ENCODE results near the gene SGF29.
"Not testable (repeated sequence)": the region's sequence is repeated elsewhere in the genome, so short reads cannot be mapped to it uniquely, and the experiment has no call there.

Gene SGF29

DNA sequence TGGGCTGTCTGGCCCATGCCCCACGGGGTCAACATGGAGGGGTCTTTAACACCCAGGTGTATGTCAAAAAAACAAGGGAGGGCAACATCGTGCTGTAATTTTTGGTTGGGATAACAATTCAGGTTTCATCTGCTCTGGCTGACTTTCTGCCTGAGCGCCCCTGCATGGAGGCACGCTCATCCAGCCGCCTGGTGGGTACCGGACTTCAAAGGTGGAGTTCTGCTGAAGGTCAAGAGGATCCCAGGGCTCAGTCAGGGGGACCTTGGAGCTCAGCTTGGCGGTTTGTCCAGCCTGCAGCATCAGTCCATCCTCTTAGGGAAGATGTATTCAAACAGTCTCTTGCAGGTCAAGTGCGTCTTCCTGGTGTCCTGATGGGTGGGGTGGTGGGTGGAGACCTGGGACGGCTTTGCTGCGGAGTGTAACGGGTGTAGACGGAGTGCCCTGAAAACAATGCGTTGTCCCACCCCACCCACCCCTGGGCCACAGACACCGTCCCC lies 5.4 kb upstream of the SGF29 start:
- Histone ChIP-seq H3K4me3 (ENCODE audit: low read length) (no peak overlapping the region), H3K9me3 (ENCODE audit: control insufficient read depth, insufficient read depth, low read length) (no peaks in the 10 kb centered on the region), H3K27ac (ENCODE audit: low read length) (no peak overlapping the region), H3K36me3 (ENCODE audit: control insufficient read depth, insufficient read depth, low read length) (no peaks in the 10 kb centered on the region), H3K27me3 (ENCODE audit: control insufficient read depth, insufficient read depth, low read length) (no peaks in the 10 kb centered on the region), H3K4me1 (ENCODE audit: control insufficient read depth, insufficient read depth, low read length) (no peaks in the 10 kb centered on the region)
- WGBS (ENCODE audit: insufficient coverage, insufficient read length): no CpG with 5 or more reads among the region's 14 CpGs
- DNase-seq (ENCODE audit: low read depth, low spot score): no peak

DNA sequence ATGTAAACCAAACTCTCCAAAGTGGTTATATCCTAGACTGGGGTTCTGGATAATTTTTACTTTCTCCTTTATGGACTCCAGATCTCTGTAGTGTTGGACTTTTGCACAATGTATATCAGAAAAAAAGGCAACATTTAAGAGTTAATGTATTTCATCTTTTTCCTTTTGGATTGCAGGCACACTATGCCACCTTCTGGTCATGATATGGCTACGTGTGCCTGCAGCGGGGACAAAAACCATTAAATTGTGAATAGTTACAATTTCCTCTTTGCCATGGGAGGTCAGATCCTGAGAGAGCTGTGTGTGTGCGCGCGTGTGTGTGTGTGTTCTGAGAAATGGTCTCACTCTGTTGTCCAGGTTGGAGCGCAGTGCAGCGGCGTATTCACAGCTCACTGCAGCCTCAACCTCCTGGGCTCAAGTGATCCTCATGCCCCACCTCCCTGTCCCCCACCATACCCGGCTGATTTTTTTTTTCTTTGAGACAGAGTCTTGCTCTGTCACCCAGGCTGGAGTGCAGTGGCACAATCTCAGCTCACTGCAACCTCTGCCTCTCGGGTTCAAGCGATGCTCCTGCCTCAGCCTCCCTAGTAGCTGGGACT lies 4.3 kb upstream of the SGF29 start:
- WGBS (ENCODE audit: insufficient coverage, insufficient read length): no CpG with 5 or more reads among the region's 11 CpGs
- DNase-seq (ENCODE audit: low read depth, low spot score): no peak
- no peaks in the 10 kb centered on the region for H3K4me1 ChIP-seq (ENCODE audit: control insufficient read depth, insufficient read depth, low read length)
- H3K27ac ChIP-seq (ENCODE audit: low read length): no peak overlapping the region
- H3K36me3 ChIP-seq (ENCODE audit: control insufficient read depth, insufficient read depth, low read length): no peaks in the 10 kb centered on the region
- no peaks in the 10 kb centered on the region for H3K27me3 ChIP-seq (ENCODE audit: control insufficient read depth, insufficient read depth, low read length)
- no peaks in the 10 kb centered on the region for H3K9me3 ChIP-seq (ENCODE audit: control insufficient read depth, insufficient read depth, low read length)
- H3K4me3 ChIP-seq (ENCODE audit: low read length): no peak overlapping the region

DNA sequence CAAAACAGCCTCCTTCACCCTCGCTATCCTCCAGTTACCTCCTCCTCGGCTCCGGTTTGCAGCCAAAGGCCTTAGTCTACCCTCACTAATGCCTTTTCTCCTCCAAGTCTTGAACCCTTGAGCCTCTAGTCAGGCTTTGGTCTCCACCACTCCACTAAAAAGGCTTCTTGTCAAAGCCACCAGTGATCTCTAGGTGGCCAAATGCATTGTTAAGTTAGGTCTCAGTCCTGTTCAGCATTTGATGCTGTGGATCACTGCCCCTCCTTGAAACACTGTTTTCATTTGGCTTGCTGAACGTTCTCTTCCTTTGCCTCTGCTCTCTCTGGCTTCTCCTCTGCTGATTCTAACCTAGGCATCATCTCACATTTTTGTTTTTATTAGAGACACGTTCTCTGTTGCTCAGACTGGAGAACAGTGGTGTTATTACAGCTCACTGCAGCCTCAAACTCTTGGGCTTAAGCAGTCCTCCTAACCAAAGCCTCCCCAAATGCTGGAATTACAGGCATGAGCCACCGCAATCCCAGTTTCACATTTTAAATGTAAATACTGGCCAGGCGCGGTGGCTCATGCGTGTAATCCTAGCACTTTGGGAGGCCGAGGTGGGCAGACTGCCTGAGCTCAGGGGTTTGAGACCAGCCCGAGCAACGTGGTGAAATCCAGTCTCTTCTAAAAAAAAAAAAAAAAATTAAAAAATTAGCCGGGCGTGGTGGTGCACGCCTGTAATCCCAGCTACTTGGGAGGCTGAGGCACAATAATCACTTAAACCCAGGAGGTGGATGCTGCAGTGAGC lies 1.1 kb downstream of the SGF29 start:
- Histone ChIP-seq H3K36me3 (ENCODE audit: control insufficient read depth, insufficient read depth, low read length) (no peaks in the 10 kb centered on the region), H3K27me3 (ENCODE audit: control insufficient read depth, insufficient read depth, low read length) (no peaks in the 10 kb centered on the region), H3K4me3 (ENCODE audit: low read length) (no peak overlapping the region), H3K27ac (ENCODE audit: low read length) (no peak overlapping the region), H3K9me3 (ENCODE audit: control insufficient read depth, insufficient read depth, low read length) (no peaks in the 10 kb centered on the region), H3K4me1 (ENCODE audit: control insufficient read depth, insufficient read depth, low read length) (no peaks in the 10 kb centered on the region)
- WGBS (ENCODE audit: insufficient coverage, insufficient read length): no CpG with 5 or more reads among the region's 15 CpGs
- no peak for DNase-seq (ENCODE audit: low read depth, low spot score)

DNA sequence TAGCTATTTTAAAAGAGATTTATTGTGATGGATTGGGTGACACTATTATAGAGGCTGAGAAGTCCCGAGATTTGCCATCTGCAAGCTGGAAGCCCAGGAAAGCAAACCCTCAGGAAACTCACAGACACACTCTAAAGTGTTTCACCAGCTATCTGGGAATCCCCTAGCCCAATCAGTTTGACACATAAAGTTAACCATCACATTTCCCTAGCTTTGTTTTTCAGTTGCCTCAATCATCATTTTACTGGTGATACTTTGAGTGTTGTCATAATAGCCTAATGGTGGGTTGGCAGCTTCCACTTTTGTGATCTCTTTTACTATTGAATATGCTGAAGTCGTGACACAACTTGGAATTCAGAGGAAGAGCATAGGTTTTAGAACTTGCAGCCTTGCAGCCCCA lies 1.8 kb downstream of the SGF29 start:
- no peak for DNase-seq (ENCODE audit: low read depth, low spot score)
- no CpG with 5 or more reads among the region's 2 CpGs for WGBS (ENCODE audit: insufficient coverage, insufficient read length)
- Histone ChIP-seq H3K27ac (ENCODE audit: low read length) (no peak overlapping the region), H3K36me3 (ENCODE audit: control insufficient read depth, insufficient read depth, low read length) (no peaks in the 10 kb centered on the region), H3K4me1 (ENCODE audit: control insufficient read depth, insufficient read depth, low read length) (no peaks in the 10 kb centered on the region), H3K9me3 (ENCODE audit: control insufficient read depth, insufficient read depth, low read length) (no peaks in the 10 kb centered on the region), H3K27me3 (ENCODE audit: control insufficient read depth, insufficient read depth, low read length) (no peaks in the 10 kb centered on the region), H3K4me3 (ENCODE audit: low read length) (no peak overlapping the region)

DNA sequence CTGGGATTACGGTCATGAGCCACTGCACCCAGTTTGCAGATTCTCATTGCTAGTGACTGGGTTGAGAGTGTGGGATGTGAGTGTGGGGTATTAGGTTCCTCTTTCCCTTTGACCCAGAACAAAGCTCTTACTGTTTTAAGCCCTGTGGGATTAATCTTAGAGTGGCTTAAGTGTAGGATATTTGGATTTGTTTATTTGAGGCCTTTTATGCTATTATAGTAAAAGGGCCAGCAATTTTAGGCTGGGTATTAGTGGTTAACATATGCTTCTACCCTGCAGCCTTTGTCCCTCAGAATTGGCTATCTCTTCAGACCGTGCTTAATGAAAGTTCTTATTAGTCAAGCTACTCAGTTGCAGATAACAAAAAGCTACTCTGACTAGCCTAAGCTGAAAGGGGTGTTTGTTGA lies 3.2 kb downstream of the SGF29 start:
- H3K4me1 ChIP-seq (ENCODE audit: control insufficient read depth, insufficient read depth, low read length): no peaks in the 10 kb centered on the region
- WGBS (ENCODE audit: insufficient coverage, insufficient read length): no CpG with 5 or more reads among the region's 2 CpGs
- no peaks in the 10 kb centered on the region for H3K36me3 ChIP-seq (ENCODE audit: control insufficient read depth, insufficient read depth, low read length)
- H3K9me3 ChIP-seq (ENCODE audit: control insufficient read depth, insufficient read depth, low read length): no peaks in the 10 kb centered on the region
- H3K27me3 ChIP-seq (ENCODE audit: control insufficient read depth, insufficient read depth, low read length): no peaks in the 10 kb centered on the region
- no peak overlapping the region for H3K4me3 ChIP-seq (ENCODE audit: low read length)
- no peak overlapping the region for H3K27ac ChIP-seq (ENCODE audit: low read length)
- no peak for DNase-seq (ENCODE audit: low read depth, low spot score)

DNA sequence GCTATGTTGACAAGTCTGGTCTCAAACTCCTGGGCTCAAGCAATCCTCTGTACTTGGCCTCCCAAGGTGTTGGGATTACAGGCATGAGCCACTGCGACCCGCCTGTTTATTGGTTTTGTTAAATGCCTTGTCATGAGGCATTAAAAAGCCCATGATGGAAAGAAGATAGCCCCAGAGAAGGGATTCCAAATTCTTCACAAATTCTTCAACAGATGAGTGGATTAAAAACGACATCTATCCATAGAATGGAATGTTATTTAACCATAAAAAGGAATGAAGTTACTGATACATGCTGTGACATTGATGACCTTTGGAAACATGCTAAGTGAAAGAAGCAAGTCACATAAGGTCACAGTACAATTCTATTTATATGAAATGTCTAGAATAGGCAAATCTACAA lies 4.7 kb downstream of the SGF29 start:
- WGBS (ENCODE audit: insufficient coverage, insufficient read length): no CpG with 5 or more reads among the region's 3 CpGs
- no peak overlapping the region for H3K4me3 ChIP-seq (ENCODE audit: low read length)
- H3K27ac ChIP-seq (ENCODE audit: low read length): no peak overlapping the region
- H3K9me3 ChIP-seq (ENCODE audit: control insufficient read depth, insufficient read depth, low read length): no peaks in the 10 kb centered on the region
- H3K27me3 ChIP-seq (ENCODE audit: control insufficient read depth, insufficient read depth, low read length): no peaks in the 10 kb centered on the region
- DNase-seq (ENCODE audit: low read depth, low spot score): no peak
- H3K36me3 ChIP-seq (ENCODE audit: control insufficient read depth, insufficient read depth, low read length): no peaks in the 10 kb centered on the region
- H3K4me1 ChIP-seq (ENCODE audit: control insufficient read depth, insufficient read depth, low read length): no peaks in the 10 kb centered on the region

DNA sequence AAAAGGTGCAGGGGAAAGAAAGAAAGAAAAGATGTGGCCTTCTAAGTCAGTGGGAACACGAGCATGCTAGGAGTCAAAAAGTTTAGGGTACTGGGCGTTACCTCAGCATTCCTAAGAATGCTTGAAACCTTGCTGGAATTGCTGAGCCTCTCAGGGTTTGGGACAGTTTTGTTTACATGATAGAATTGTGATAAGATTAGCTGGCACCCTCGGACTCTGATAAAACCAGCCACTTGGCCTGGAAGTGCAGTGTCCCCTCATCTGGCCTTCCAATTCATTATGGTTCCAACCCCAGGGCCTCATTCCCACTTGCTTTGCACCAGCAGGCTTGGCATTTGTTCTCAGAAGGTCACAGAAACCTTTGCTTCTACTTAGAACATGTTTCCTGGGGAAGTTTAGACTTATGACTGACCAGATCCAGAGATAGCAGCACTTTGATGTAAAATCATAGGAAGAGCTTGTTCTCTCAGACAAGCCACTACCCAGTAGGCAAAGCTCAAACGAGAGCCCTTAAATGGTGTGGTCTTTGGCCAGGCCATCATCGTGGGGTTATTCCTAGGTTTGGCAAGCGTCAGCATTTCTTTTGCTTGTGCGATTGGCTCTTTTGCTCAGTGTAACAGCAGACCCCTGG lies 8.0 kb downstream of the SGF29 start:
- Histone ChIP-seq H3K27ac (ENCODE audit: low read length) (no peak overlapping the region), H3K36me3 (ENCODE audit: control insufficient read depth, insufficient read depth, low read length) (no peaks in the 10 kb centered on the region), H3K9me3 (ENCODE audit: control insufficient read depth, insufficient read depth, low read length) (no peaks in the 10 kb centered on the region), H3K4me1 (ENCODE audit: control insufficient read depth, insufficient read depth, low read length) (no peaks in the 10 kb centered on the region), H3K27me3 (ENCODE audit: control insufficient read depth, insufficient read depth, low read length) (no peaks in the 10 kb centered on the region), H3K4me3 (ENCODE audit: low read length) (no peak overlapping the region)
- no peak for DNase-seq (ENCODE audit: low read depth, low spot score)
- WGBS (ENCODE audit: insufficient coverage, insufficient read length): no CpG with 5 or more reads among the region's 7 CpGs

DNA sequence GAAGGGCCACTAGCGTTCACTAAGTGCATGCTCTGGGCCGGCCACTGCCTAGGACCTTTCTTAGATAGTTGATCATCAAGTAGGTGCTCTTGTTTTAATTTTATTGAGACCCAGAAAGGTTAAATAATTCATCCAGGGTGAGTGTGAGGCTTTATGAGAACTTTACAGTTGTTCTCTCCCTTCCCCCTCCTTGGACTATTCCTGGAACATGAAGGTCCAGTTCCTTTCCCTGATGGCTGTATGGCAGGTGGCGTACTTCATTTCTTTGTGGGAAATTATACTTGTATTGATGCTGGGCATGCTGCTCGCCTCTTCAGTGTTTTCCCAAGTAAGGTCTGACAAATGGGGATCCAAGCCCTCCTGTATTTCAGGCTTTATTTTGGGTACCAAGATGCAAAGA lies 8.5 kb downstream of the SGF29 start:
- no peak overlapping the region for H3K27ac ChIP-seq (ENCODE audit: low read length)
- H3K4me1 ChIP-seq (ENCODE audit: control insufficient read depth, insufficient read depth, low read length): no peaks in the 10 kb centered on the region
- no peak overlapping the region for H3K4me3 ChIP-seq (ENCODE audit: low read length)
- H3K9me3 ChIP-seq (ENCODE audit: control insufficient read depth, insufficient read depth, low read length): no peaks in the 10 kb centered on the region
- no peaks in the 10 kb centered on the region for H3K36me3 ChIP-seq (ENCODE audit: control insufficient read depth, insufficient read depth, low read length)
- no CpG with 5 or more reads among the region's 4 CpGs for WGBS (ENCODE audit: insufficient coverage, insufficient read length)
- DNase-seq (ENCODE audit: low read depth, low spot score): no peak
- H3K27me3 ChIP-seq (ENCODE audit: control insufficient read depth, insufficient read depth, low read length): no peaks in the 10 kb centered on the region

DNA sequence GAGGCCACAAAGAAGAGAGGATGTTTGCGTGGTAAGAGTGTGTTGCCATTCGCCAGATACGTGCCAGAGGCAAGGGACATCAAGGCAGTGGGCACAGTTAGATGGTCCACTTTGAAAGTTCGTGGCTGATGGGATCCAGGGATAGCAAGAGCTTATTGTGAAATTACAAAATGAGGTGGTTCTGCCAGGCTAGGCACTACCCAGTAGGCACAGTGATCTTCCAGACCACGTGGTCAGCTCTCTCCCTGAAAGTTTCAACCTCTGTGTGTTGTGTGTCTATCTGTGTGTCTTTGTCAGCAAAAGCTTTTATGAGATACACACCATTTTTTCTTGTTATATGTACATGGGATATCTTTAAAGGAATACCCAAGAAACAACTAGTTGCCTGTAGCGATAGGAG lies 9.5 kb downstream of the SGF29 start:
- no peaks in the 10 kb centered on the region for H3K36me3 ChIP-seq (ENCODE audit: control insufficient read depth, insufficient read depth, low read length)
- no CpG with 5 or more reads among the region's 6 CpGs for WGBS (ENCODE audit: insufficient coverage, insufficient read length)
- no peak for DNase-seq (ENCODE audit: low read depth, low spot score)
- H3K27ac ChIP-seq (ENCODE audit: low read length): no peak overlapping the region
- H3K9me3 ChIP-seq (ENCODE audit: control insufficient read depth, insufficient read depth, low read length): no peaks in the 10 kb centered on the region
- no peaks in the 10 kb centered on the region for H3K4me1 ChIP-seq (ENCODE audit: control insufficient read depth, insufficient read depth, low read length)
- no peak overlapping the region for H3K4me3 ChIP-seq (ENCODE audit: low read length)
- H3K27me3 ChIP-seq (ENCODE audit: control insufficient read depth, insufficient read depth, low read length): no peaks in the 10 kb centered on the region

DNA sequence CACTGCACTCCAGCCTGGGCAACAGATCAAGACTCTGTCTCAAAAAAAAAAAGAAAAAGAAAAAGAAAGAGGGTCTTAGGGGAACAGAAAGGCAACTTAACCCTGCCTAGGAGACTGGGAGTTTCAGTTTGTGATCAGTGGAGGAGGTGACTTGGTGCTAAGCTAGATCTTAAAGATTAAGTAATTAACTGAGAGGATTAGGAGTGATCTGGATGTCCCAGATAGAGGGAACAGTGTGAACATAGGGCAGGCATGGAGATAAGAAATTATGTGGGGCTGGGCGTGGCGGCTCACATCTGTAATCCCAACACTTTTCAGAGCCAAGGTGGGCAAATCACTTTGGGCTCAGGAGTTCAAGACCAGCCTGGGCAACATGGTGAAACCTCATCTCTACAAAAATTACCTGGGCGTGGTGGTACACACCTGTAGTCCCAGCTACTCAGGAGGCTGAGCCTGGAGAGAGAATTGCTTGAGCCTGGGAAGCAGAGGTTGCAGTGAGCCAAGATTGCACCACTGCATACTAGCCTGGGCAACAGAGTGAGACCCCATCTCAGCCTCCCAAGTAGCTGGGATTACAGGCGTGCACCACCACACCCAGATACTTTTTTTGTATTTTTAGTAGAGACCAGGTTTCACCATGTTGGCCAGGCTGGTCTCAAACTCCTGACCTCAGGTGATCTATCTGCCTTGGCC lies 12.7 kb downstream of the SGF29 start:
- DNase-seq (ENCODE audit: low read depth, low spot score); H3K4me3 ChIP-seq (ENCODE audit: low read length); H3K27me3 ChIP-seq (ENCODE audit: control insufficient read depth, insufficient read depth, low read length); H3K27ac ChIP-seq (ENCODE audit: low read length); H3K4me1 ChIP-seq (ENCODE audit: control insufficient read depth, insufficient read depth, low read length); H3K9me3 ChIP-seq (ENCODE audit: control insufficient read depth, insufficient read depth, low read length); H3K36me3 ChIP-seq (ENCODE audit: control insufficient read depth, insufficient read depth, low read length): not testable (repeated sequence)
- WGBS (ENCODE audit: insufficient coverage, insufficient read length): no CpG with 5 or more reads among the region's 4 CpGs

Measured in iPS DF 6.9 (cell line).